Heart right ventricle (tissue), 16 donors: ENCODE measurements around the gene CEP72. TPM values are rescaled to one million over a fixed set of nuclear protein-coding genes. Genes with fewer than 3 reads are reported as not detected.

Source experiments
- ATAC-seq, 8 donors: fragments of 200-7000 bp; cut with Tn5 transposase; one replicate each; pipeline ENCODE4 v1.9.1; 2020; ENCODE audit warnings: mild to moderate bottlenecking in 8 of 8, moderate library complexity in 8 of 8, moderate number of reproducible peaks in 1 of 8
- DNase-seq, 2 donors: peaks; one replicate each; pipeline ENCODE4 v3.0.0-alpha.2; 2020
- H3K27ac ChIP-seq, 10 donors: fragments of 200-600 bp; sonication (generic) in 2 of 10; one replicate each; pipeline versions ENCODE4 v1.5.0 to v1.8.0; 2020 to 2022; ENCODE audit warnings: mild to moderate bottlenecking in 3 of 10
- H3K27me3 ChIP-seq, 7 donors: fragments of 200-600 bp; one replicate each; pipeline ENCODE4 v1.8.0; 2021 to 2022; ENCODE audit warnings: mild to moderate bottlenecking in 2 of 7
- H3K36me3 ChIP-seq, 9 donors: fragments of 200-600 bp; sonication (generic) in 1 of 9; one replicate each; pipeline versions ENCODE4 v1.5.0 to v1.8.0; 2020 to 2022; ENCODE audit warnings: mild to moderate bottlenecking in 2 of 9
- H3K4me1 ChIP-seq, 9 donors: fragments of 200-600 bp; sonication (generic) in 1 of 9; one replicate each; pipeline versions ENCODE4 v1.5.0 to v1.8.0; 2020 to 2022; ENCODE audit warnings: mild to moderate bottlenecking in 4 of 9
- H3K4me3 ChIP-seq, 10 donors: fragments of 200-600 bp; sonication (generic) in 2 of 10; one replicate each; pipeline versions ENCODE4 v1.5.0 to v1.8.0; 2020 to 2022; ENCODE audit warnings: mild to moderate bottlenecking in 7 of 10, moderate library complexity in 2 of 10
- H3K9me3 ChIP-seq, 11 donors: fragments of 200-600 bp in 10 of 11; sonication (generic) in 2 of 11; one replicate each; pipeline versions ENCODE4 v1.5.0 to v1.8.0; 2013 to 2022; ENCODE audit warnings: mild to moderate bottlenecking in 2 of 11, control low read depth in 1 of 11, moderate library complexity in 1 of 11
- WGBS, 2 donors: extraction: QIAGEN DNeasy Blood & Tissue Kit; methylation state at CpG; one replicate each; pipeline ENCODE4 v1.1.7; 2013; ENCODE audit warnings: inconsistent platforms in 1 of 2; 5-methylcytosine and 5-hydroxymethylcytosine counted together
- intact Hi-C, 10 donors: fragments of 100-400 bp; cut with DNase I; formaldehyde crosslinking; loops; one replicate each; pipeline versions ENCODE4 v1.11.1 to v1.14.2; 2022
- polyA plus RNA-seq, 2 donors: library from polyadenylated mRNA; stranded (reverse); fragments of 200-250 nt; gene quantifications; one replicate each; pipeline ENCODE4 v1.2.3, GENCODE V29; 2013
- total RNA-seq, 10 donors: library from RNA; stranded (reverse); fragmentation: NEBNext Ultra II Directional in 3 of 10; extraction: Animal tissue kit (Norgen Biotek cat#: 25700) in 3 of 10; gene quantifications; one replicate each; pipeline versions ENCODE4 v1.2.1 to v1.2.4, GENCODE V29; 2021 to 2023
- TF ChIP-seq, protein P1 (sequence below), 9 donors: fragments of 200-600 bp; sonication (generic) in 2 of 9; IDR thresholded peaks; one replicate each; pipeline versions ENCODE4 v1.5.0 to v1.8.0; 2021 to 2022; ENCODE audit warnings: antibody characterized with exemption in 9 of 9, mild to moderate bottlenecking in 5 of 9, moderate library complexity in 1 of 9
- donor health status: Arrhythmogenic right ventricular cardiomyopathy.
- donor health status: ischemic (EF 13 %, LVEDD 7.1; RV severe dilation, severe dysfunction).
- donor health status: healthy with polysubstance abuse.
- donor health status: DM: no; HTN: yes; CAD: no.
- donor health status: DM: no; HTN: no; CAD: no.
- donor health status: ischemic (EF 25% LVEDD 6.9; RV normal size, moderate dysfunction).
- donor health status: ischemic (EF 25% LVEDD 5.7; RV mildly dilated, moderate dysfunction).
- donor health status: healthy.
- donor health status: DM: yes; HTN: yes; CAD: no.
- donor health status: Ischemic cardiomyopathy.
- donor health status: ischemic (EF 35%, LVEDD 5.7; RV mildly dilated, moderate dysfunction).
- donor health status: nonischemic (EF 11% LVEDD 7.7; RV severe dilation, severe dysfunction).
- donor health status: DM: yes; HTN: yes; CAD: no.
- donor health status: PGD.
- donor health status: ischemic (EF 29% LVEDD 5.4; RV normal size, mild dysfunction).
- donor health status: nonischemic (EF 23%, LVEDD 6.1; RV moderate dilation, normal function).

Gene CEP72
- total and polyA plus RNA-seq, 12 donors = 0.66 to 2.4 (median 1.4) TPM

DNA sequence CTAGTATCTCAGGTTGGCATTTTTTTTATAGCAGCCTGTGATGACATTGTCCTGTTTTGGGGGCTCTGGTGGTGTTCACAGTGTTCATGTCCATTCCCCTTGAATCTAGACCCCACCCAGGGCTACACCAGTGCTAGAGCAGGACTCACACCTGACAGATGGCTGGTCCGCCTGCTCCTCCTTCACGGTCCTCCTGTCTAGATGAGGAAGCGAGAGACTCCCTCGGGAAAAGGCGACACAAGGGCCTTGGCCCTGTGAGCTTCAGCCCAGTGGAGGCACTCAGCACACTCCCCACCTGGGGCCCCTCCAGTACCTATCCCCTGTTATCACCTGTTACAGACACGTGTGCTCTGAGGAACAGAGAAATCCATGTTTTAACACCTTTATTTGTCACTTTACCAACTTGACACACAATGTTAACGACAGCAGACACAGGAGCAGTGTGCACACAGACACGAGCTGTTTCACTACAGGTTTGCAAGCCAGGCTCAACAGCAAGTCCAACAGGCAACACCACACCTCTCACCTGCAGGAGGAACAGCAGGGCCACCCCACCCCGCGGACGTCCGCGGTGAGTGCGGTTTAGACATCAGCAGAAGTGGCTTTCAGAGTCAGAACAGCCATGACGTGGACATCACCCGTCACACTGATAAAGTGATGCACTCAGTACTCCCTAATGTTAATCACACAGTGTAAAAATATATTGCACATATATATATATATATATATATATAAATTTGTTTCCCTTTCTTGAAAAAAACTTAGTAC is 47.5 kb downstream of the CEP72 start:
- H3K4me3 ChIP-seq = no peak overlapping the region
- H3K9me3 ChIP-seq = peaks cover 0 to 13% (median 0%) of the 10 kb centered on the region in 11 donors
- no peak overlapping the region for H3K27ac ChIP-seq
- H3K36me3 ChIP-seq = peaks cover 0 to 67% (median 5%) of the 10 kb centered on the region in 9 donors
- no peaks in the 10 kb centered on the region for H3K4me1 ChIP-seq
- ATAC-seq = no peak
- intact Hi-C loops = no loop called here
- DNase-seq = no peak
- TF ChIP-seq, protein P1, sequence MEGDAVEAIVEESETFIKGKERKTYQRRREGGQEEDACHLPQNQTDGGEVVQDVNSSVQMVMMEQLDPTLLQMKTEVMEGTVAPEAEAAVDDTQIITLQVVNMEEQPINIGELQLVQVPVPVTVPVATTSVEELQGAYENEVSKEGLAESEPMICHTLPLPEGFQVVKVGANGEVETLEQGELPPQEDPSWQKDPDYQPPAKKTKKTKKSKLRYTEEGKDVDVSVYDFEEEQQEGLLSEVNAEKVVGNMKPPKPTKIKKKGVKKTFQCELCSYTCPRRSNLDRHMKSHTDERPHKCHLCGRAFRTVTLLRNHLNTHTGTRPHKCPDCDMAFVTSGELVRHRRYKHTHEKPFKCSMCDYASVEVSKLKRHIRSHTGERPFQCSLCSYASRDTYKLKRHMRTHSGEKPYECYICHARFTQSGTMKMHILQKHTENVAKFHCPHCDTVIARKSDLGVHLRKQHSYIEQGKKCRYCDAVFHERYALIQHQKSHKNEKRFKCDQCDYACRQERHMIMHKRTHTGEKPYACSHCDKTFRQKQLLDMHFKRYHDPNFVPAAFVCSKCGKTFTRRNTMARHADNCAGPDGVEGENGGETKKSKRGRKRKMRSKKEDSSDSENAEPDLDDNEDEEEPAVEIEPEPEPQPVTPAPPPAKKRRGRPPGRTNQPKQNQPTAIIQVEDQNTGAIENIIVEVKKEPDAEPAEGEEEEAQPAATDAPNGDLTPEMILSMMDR (IDR thresholded peaks at IDR 0.05) = no peak
- H3K27me3 ChIP-seq = no peaks in the 10 kb centered on the region
- WGBS, 2 donors = 95 to 97% methylated on average over 16 of the region's 16 CpGs

DNA sequence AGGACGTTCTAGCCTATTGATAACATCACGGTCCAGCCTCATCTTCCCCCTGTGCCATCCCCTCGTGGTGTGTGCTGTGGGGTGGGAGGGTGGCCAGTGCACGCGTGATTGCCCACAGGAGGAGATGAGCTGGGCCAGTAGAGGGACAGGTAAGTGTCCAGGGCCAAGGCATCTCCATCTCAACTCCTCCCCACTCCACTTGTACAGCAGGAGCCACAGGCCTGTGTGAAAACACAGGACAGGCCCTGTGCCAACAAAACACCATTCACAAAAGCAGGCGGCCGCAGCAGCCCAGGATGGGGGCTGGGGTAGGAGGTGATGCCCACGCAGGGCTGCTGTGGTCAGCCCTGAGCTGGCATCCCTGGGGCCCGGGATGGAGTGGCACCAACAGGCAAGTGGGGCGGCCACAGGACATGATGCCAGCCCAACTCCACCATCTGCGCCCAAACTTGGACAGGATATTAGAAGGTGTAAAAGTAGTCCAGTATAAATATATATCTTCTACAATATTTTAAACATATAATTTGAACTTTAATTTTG is 48.4 kb downstream of the CEP72 start:
- H3K4me1 ChIP-seq = no peaks in the 10 kb centered on the region
- ATAC-seq = no peak
- no peak overlapping the region for H3K4me3 ChIP-seq
- DNase-seq = no peak
- intact Hi-C loops = no loop called here
- TF ChIP-seq, protein P1 (IDR thresholded peaks at IDR 0.05) = no peak
- peaks cover 0 to 73% (median 5%) of the 10 kb centered on the region in 9 donors for H3K36me3 ChIP-seq
- 97 to 98% methylated on average over 11 of the region's 11 CpGs for WGBS, 2 donors
- no peak overlapping the region for H3K27ac ChIP-seq
- no peaks in the 10 kb centered on the region for H3K27me3 ChIP-seq
- H3K9me3 ChIP-seq = peaks cover 0 to 13% (median 0%) of the 10 kb centered on the region in 11 donors

DNA sequence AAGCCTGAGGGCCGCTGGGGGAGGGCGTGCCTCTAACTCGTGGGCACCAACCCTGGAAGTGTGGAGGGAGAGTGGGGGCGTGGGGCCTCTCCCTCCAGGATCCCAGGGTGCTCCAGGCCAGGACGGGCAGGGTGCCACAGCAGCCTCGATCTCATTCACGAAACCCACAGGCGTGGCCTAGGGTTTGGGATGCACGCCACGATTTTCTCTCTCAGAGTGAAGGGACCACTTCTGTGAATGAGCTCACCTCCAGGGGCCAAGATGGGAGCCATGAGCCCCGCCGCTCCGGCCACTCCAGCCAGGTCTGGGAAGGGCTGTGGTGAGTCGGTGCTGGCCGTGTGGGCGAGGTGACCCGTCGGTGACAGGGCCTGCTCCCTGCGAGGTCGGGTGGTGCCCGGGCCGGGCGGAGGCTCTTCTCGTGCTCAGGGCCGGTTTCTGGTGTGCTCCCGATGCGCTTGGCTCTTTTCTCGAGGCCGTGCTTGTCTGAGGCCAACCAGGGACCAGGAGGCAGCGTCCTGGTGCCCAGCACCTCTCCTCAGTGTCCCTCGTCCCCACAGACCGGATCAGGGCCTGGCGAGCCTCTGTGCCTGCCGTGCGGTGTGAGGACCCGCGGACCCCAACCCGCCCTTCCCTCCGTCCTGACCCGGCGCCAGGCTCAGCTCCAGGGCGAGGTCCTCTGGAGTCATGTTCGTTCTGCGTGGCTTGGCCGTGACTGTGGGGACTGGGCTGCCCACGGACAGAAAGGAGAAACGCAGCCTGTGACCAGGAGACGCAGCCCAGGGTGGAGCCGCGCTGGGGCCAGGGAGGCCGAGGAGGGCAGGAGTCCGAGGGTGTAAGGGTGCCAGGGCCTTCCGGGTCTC is 50.0 kb downstream of the CEP72 start:
- no peak overlapping the region for H3K4me3 ChIP-seq
- intact Hi-C loops = no loop called here
- TF ChIP-seq, protein P1 (IDR thresholded peaks at IDR 0.05) = no peak
- H3K9me3 ChIP-seq = peaks cover 0 to 13% (median 0%) of the 10 kb centered on the region in 11 donors
- H3K27me3 ChIP-seq = no peaks in the 10 kb centered on the region
- no peak for ATAC-seq
- peaks cover 0 to 73% (median 5%) of the 10 kb centered on the region in 9 donors for H3K36me3 ChIP-seq
- no peaks in the 10 kb centered on the region for H3K4me1 ChIP-seq
- H3K27ac ChIP-seq = no peak overlapping the region
- no peak for DNase-seq
- WGBS, 2 donors = 97 to 98% methylated on average over 53 of the region's 53 CpGs

DNA sequence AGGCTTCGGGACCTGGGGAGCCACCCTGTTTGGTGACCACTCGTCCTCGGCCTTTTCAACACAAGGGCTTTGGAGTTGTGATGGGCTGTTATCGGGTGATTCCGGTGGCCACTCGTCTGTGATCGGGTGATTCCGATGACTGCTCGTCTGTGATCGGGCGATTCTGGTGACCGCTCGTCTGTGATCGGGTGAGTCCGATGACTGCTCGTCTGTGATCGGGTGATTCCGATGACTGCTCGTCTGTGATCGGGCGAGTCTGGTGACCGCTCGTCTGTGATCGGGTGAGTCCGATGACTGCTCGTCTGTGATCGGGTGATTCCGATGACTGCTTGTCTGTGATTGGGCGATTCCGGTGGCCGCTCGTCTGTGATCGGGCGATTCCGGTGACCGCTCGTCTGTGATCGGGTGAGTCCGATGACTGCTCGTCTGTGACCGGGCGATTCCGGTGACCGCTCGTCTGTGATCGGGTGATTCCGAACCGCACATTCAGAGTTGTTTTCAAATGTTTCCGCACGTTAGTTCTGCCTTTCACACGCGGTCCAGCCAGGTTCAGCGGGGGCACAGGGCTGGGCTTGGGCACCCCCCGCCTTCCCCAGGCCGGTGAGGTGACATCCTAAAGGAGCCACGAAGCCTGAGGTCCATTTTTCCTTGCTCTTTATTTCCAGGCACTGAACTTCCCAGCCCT is 50.8 kb downstream of the CEP72 start:
- H3K36me3 ChIP-seq = peaks cover 0 to 69% (median 5%) of the 10 kb centered on the region in 9 donors
- H3K4me3 ChIP-seq = no peak overlapping the region
- peaks cover 0 to 5% (median 0%) of the 10 kb centered on the region in 11 donors for H3K9me3 ChIP-seq
- H3K4me1 ChIP-seq = no peaks in the 10 kb centered on the region
- TF ChIP-seq, protein P1 (IDR thresholded peaks at IDR 0.05) = no peak
- H3K27me3 ChIP-seq = no peaks in the 10 kb centered on the region
- ATAC-seq (no peak), DNase-seq (no peak)
- intact Hi-C loops = no loop called here
- WGBS, 2 donors = 98% methylated on average over 56 of the region's 56 CpGs
- H3K27ac ChIP-seq = no peak overlapping the region
